GM06990 (cell line): ENCODE measurements around the gene BAD.
"Not testable (repeated sequence)": the region's sequence is repeated elsewhere in the genome, so short reads cannot be mapped to it uniquely, and the experiment has no call there.

Experiments used
- DNase-seq: peaks from one replicate; pipeline ENCODE4 v3.0.0-alpha.2; 2011; ENCODE audit not compliant: insufficient read length; ENCODE audit errors: extremely low read depth
- H3K27me3 ChIP-seq: replicated peaks from 2 replicates; pipeline ENCODE4 v1.6.0; 2011; ENCODE audit warnings: low read length; ENCODE audit not compliant: control insufficient read depth, insufficient read depth
- H3K36me3 ChIP-seq: 2 replicates; pipeline ENCODE4 v1.5.1; 2011; ENCODE audit warnings: low read length; ENCODE audit not compliant: control insufficient read depth, insufficient read depth
- H3K4me3 ChIP-seq: replicated peaks from 2 replicates; pipeline ENCODE4 v1.5.1; 2011; ENCODE audit warnings: low read depth, mild to moderate bottlenecking, control low read depth, low read length
- TF ChIP-seq, protein P1 (sequence below): IDR thresholded peaks from 2 replicates; pipeline ENCODE4 v1.5.1; 2011; ENCODE audit warnings: low read length, control low read depth, mild to moderate bottlenecking, inconsistent platforms; ENCODE audit not compliant: insufficient read depth, poor library complexity, severe bottlenecking

The BAD gene

DNA sequence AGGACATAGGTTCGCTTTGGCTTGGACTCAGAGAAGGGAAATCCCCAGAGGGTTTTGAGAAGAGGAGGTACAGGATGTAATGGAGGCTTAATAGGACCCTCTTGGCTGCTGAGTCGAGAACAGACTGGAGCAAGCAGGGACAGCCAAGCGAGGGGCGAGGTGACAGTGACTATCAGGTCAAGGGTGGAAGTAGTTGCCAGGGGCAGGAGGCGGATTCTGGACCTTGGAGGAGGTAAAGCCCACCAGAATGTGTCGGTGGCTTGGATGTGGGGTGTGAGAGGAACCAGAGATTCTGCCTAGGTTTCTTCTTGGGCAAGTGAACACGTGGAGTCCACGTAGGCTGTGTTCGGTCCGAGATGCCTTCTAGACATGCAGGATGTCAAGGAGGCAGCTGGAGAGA, 28.5 kb upstream of the BAD start:
- Histone ChIP-seq H3K36me3 (peaks cover 16% of the 10 kb centered on the region), H3K27me3 (no peaks in the 10 kb centered on the region), H3K4me3 (no peak overlapping the region)
- TF ChIP-seq, protein P1, sequence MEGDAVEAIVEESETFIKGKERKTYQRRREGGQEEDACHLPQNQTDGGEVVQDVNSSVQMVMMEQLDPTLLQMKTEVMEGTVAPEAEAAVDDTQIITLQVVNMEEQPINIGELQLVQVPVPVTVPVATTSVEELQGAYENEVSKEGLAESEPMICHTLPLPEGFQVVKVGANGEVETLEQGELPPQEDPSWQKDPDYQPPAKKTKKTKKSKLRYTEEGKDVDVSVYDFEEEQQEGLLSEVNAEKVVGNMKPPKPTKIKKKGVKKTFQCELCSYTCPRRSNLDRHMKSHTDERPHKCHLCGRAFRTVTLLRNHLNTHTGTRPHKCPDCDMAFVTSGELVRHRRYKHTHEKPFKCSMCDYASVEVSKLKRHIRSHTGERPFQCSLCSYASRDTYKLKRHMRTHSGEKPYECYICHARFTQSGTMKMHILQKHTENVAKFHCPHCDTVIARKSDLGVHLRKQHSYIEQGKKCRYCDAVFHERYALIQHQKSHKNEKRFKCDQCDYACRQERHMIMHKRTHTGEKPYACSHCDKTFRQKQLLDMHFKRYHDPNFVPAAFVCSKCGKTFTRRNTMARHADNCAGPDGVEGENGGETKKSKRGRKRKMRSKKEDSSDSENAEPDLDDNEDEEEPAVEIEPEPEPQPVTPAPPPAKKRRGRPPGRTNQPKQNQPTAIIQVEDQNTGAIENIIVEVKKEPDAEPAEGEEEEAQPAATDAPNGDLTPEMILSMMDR, result no peak
- DNase-seq, result no peak

DNA sequence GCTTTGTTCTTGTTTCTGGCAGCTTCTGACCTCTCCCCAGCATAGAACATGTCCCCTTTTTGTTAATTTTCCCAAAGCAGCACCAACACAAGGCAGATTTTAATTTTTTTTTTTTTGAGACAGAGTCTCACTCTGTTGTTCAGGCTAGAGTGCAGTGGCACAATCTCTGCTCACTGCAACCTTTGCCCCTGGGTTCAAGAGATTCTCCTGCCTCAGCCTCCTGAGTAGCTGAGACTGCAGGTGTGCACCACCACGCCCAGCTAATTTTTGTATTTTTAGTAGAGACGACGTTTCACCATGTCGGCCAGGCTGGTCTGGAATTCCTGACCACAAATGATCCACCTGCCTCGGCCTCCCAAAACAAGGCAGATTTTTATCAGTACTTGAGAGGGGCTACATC, 23.3 kb upstream of the BAD start:
- not testable (repeated sequence) for H3K36me3 ChIP-seq, H3K4me3 ChIP-seq, DNase-seq, H3K27me3 ChIP-seq

DNA sequence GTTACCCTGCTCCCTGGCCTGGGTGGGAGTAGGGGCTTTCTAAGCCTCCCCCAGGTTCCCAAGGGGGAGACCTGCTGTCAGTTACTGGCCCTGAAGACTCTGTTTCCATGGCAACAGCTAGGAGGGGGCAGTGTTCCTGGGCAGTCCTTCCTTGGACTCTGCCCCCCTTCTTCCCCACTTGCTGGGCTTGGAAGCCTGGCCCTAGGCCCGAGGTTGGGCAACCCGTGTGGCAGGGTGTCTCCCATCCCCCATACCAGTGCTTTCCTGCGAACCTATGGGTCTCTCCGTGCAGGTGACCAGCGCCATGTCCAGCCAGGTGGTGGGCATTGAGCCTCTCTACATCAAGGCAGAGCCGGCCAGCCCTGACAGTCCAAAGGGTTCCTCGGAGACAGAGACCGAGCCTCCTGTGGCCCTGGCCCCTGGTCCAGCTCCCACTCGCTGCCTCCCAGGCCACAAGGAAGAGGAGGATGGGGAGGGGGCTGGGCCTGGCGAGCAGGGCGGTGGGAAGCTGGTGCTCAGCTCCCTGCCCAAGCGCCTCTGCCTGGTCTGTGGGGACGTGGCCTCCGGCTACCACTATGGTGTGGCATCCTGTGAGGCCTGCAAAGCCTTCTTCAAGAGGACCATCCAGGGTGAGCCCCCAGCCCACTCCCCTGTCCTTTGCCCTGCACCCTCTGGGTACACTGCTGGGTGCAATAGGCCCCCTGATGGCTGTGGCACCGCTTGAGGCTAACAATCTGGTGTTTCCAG, 22.6 kb upstream of the BAD start:
- no peak for DNase-seq
- TF ChIP-seq, protein P1, result no peak
- Histone ChIP-seq H3K4me3 (peak overlapping the region; percentile 83), H3K36me3 (peaks cover 5% of the 10 kb centered on the region), H3K27me3 (no peaks in the 10 kb centered on the region)

DNA sequence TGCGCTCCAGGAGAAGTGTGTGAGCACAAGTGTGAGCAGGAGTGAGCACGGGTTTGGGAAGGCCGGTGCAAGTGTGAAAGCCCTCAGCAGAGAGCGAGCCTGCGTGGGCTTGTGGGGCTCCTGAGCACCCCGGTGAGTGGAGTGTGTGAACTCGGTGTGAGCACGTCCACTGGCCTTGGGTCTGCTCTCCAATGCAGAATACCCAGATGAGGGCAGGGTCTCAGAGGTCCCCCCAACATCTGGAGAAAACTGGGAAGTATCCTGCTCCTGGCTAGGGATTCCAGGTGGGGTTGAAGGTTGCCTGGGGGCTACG, 22.1 kb upstream of the BAD start:
- Histone ChIP-seq H3K27me3 (no peaks in the 10 kb centered on the region), H3K4me3 (peak overlapping the region; percentile 83), H3K36me3 (peaks cover 5% of the 10 kb centered on the region)
- DNase-seq, result no peak
- TF ChIP-seq, protein P1, result no peak

DNA sequence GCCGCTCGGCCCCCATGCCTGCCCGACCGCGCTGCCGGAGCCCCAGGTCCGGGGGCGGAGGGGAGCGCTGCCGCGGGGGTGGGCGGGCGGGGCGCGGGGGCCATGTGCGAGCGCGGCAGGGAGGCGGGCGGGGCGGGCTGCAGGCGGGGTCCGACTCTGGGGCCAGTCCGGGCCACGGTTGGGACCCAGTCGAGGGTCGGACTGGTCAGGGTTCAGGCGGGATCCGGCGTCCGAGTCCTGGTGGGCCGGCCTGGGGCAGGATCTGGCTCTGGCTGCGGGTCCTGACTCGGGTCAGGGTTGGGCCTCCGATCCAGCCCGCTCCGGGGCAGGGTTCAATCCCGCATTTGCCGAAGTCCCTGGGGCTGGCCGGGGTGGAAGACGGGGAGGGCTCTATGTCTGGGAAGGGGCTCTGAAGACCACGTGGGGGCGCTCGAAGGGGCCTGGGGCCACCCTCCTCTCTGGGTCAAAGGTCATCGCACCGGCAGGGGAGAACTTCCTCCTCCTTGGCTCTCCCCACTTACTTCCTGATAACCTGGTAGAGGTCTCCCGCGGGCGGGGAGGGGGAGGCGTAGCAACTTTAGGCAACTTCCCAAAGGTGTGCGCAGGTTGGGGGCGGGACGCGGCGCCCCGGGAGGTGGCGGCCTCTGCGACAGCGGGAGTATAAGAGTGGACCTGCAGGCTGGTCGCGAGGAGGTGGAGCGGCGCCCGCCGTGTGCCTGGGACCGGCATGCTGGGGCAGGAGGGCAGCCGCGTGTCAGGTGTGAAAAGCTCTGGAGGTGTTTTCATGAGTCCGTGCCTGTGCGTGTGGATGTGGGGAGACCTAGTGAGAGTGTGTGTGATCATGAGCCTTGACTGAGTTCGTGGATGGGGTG, 21.5 kb upstream of the BAD start:
- H3K4me3 ChIP-seq, result peak overlapping the region; percentile 83
- DNase-seq, result peak; percentile 77

More for the DNA sequence above, 21.5 kb upstream of the BAD start:
- Histone ChIP-seq H3K27me3 (no peaks in the 10 kb centered on the region), H3K36me3 (peaks cover 3% of the 10 kb centered on the region)
- TF ChIP-seq, protein P1, result peak; percentile 72
